GM12892 (cell line): Measurements from ENCODE around the gene INTS12.
A peak's percentile ranks its signal among the peaks of the same experiment; 100 is the strongest.
"Not testable (repeated sequence)": the region's sequence is repeated elsewhere in the genome, so short reads cannot be mapped to it uniquely, and the experiment has no call there.

Experiments used
- DNase-seq: peaks from one replicate; pipeline ENCODE4 v3.0.0; 2011; ENCODE audit not compliant: insufficient read length
- FAIRE-seq: peaks from 2 replicates; lab custom pipeline; 2011; peaks lifted over from hg19 to GRCh38; lab: Jason Lieb, UNC
- POLR2A ChIP-seq: IDR thresholded peaks from 2 replicates; pipeline ENCODE4 v1.6.1; 2011; ENCODE audit warnings: low read depth, low read length, control low read depth
- POLR2AphosphoS5 ChIP-seq: IDR thresholded peaks from 2 replicates; pipeline ENCODE4 v1.6.1; 2011; ENCODE audit warnings: low read depth, low read length, control low read depth
- TAF1 ChIP-seq: IDR thresholded peaks from 2 replicates; pipeline ENCODE4 v1.6.1; 2011; ENCODE audit warnings: low read depth, mild to moderate bottlenecking, control low read depth, low read length, borderline replicate concordance

Gene INTS12

DNA sequence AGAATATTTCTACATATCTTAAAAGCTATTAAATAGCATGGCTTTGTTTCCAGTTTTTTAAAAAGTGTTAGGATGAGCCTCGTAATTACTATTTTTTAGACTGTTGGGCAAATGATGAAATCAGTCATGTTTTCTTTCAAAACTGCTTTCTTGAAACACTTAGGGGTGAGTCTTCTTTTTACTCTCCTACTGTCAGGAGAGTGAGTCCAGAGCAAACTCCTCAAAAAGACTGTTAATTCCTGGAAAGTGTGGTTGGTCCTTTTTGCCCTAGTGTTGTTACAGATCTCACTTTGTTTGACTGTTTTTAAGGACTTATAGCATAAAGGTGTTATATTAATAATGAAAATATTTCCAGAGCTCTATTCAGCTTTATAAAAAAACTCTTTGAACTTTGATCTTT is 6.4 kb upstream of the INTS12 start:
- TF ChIP-seq TAF1 (no peak), POLR2AphosphoS5 (no peak), POLR2A (no peak)
- FAIRE-seq, result peak; percentile 46
- DNase-seq, result no peak

DNA sequence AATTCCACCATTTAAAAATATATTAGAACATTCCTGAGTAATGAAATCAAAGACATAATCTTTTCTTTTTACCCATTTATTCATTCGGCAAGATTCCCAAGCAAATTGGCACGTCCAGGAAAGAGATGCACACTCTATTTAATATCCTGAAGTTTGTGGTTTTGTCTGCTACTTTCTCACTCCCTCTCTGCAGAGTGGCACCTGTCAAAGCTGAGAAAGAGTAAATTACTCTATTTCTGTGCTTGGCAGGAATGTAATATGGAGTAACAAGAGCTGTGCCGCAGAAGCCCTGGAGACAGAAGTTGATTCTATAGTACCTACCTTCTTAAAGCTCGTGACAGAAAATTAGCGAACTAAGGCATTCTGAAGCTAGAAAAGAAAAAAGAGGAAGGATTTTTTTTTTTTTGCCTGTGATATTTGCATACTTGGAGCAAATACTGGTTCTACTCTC is 5.6 kb upstream of the INTS12 start:
- no peak for DNase-seq
- no peak for TF ChIP-seq POLR2AphosphoS5
- TF ChIP-seq POLR2A, result no peak
- no peak for TF ChIP-seq TAF1
- FAIRE-seq, result peak; percentile 24

DNA sequence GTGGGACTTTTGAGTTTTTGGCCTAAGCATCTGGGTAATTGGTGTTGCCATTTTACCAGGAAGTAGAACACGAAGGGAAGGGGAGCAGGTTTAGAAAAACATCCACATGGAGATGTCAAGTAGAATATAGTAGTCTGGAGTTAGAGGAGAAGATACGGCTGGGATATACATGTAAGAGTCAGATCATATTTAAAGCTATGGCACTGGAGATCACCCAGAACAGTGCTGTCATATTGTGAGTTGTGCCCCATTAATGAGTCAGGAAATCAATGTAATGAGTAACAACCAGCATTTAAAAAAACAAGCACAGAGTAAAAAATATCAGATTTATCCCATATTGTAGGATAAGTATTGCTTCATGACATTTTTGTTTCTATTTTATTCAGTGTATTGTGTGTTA is 4.3 kb upstream of the INTS12 start:
- TF ChIP-seq POLR2AphosphoS5 (no peak), TAF1 (no peak), POLR2A (no peak)
- DNase-seq (no peak), FAIRE-seq (no peak)

DNA sequence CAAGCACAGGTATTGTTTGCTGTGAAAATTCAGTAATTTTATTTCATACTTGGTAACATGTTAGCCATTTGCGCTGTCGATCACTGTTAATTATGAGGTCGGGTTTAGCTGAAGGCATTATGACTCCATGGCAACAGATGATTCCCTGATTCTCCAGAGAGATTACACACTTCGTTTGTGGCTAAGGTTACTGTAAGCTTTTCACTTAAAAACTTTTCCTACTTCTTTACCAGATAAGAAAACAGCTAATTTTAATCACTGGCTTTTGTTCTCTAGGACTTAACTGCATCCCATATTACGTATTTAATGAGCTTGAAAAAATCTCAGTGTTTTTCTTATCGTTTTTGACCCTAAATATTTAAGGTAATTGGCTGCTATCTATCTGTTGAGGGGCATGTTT is 2.2 kb upstream of the INTS12 start:
- DNase-seq (no peak), FAIRE-seq (no peak)
- no peak for TF ChIP-seq POLR2A
- no peak for TF ChIP-seq TAF1
- TF ChIP-seq POLR2AphosphoS5, result no peak

DNA sequence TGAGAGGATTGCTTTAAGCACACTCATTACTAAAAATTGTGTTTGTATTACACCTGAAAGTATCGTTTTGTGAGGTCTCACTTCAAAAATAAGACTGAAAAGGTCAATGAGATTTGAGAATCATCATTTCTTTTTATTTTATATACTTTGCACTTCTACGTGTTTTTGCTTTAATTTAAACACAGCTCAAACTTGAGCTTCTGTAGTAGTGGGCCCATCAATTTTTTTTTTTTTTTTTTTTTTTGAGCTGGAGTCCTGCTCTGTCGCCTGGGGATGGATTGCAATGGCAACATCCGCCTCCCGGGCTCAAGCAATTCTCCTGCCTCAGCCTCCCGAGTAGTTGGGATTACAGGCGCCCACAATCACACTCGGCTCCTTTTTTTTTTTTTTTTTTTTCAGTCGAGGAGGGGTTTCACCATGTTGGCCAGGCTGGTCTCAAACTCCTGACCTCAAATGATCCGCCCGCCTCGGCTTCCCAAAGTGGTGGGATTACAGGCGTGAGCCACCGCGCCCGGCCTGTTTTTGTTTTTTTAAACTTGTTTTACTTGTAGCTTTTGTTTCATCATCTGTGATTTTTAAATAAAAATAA is 1.6 kb upstream of the INTS12 start:
- DNase-seq (no peak), FAIRE-seq (no peak)
- no peak for TF ChIP-seq TAF1
- TF ChIP-seq POLR2A, result no peak
- no peak for TF ChIP-seq POLR2AphosphoS5

DNA sequence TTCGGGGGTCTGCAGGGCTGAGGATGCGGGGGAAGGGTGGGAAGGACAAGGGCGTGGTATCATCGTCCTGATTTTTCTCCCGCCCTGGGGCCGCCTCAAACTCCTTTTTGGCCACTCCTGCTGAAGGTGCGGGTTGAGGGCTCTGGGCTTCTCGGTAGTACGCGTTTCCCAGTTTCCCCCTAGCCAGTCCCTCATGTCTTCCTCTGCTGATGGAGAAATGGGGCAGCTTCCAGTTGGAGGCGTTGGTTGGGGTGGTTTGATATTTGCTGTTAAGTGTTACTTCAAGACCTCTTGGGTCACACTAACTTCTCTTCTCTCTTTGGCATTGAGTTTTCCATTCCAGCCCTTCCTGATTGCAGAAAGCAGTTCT is 577 bp upstream of the INTS12 start:
- no peak for FAIRE-seq
- TF ChIP-seq POLR2A (no peak), POLR2AphosphoS5 (no peak), TAF1 (no peak)
- peak; percentile 11 for DNase-seq

DNA sequence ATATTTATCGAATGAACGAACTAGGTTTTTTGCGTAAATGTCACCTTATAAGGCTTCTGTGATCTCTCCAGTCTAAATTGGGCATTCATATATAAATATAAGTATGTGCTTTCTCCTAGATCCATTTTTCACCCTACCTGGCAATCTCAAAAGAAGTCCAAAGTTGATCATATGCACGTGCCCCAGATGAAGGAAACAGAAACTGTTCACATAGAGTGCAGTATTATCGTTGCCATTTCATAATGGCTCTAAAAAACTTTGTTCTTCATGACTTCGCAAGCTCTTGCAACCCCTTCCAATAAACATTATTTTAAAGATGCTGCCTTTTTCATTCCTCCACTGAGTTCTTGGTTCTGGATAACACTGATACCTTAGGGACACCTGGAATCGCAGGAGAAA is 708 bp downstream of the INTS12 start:
- no peak for FAIRE-seq
- TF ChIP-seq POLR2AphosphoS5, result no peak
- TF ChIP-seq POLR2A, result no peak
- TF ChIP-seq TAF1, result no peak
- DNase-seq, result no peak

DNA sequence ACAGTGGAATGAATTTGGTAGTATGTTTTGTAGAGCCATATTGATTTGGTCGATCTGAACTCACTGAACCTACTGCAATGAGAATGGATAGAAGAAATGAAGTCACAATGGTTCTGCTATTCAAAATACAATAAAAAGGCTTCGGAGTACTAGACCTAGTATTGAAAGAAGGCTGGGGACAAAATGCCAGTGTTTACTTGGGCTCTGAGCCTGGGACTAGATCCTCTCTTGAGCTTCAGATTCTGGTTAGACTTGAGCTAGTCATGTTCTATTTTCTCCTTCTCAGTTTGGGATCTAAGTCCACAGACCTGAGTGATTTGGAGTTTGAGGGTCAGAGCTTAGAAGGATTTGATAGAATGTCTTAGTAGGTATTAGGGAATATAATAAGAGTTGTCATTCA is 9.9 kb downstream of the INTS12 start:
- no peak for TF ChIP-seq POLR2AphosphoS5
- TF ChIP-seq POLR2A, result no peak
- TF ChIP-seq TAF1, result no peak
- no peak for FAIRE-seq
- DNase-seq, result no peak

DNA sequence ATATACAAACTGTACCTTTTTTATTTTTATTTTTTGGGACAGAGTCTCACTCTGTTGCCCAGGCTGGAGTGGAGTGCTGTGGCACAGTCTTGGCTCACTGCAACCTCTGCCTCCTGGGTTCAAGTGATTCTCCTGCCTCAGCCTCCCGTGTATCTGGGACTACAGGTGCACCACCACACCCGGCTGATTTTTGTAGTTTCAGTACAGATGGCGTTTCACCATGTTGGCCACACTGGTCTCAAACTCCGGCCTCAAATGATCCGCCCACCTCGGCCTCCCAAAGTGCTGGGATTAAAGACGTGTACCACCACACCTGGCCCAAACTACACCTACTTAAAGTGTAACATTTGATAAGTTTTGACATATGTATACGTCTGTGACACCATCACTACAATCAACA is 12.7 kb downstream of the INTS12 start:
- not testable (repeated sequence) for DNase-seq, FAIRE-seq

DNA sequence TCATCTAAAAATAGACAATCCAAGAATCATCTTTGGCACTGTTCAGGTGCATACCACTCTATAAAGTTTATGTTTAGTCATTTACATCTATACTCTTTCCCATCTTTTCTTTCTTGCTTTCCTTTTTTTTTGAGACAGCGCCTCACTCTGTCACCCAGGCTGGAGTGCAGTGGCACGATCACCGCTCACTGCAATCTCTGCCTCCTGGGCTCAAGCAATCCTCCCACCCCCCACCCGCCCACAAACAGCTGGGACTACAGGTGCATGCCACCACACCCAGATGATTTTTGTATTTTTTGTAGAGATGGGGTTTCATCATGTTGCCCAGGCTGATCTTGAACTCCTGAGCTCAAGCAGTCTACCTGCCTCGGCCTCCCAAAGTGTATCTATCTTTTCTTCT is 13.7 kb downstream of the INTS12 start:
- FAIRE-seq, DNase-seq: not testable (repeated sequence)

DNA sequence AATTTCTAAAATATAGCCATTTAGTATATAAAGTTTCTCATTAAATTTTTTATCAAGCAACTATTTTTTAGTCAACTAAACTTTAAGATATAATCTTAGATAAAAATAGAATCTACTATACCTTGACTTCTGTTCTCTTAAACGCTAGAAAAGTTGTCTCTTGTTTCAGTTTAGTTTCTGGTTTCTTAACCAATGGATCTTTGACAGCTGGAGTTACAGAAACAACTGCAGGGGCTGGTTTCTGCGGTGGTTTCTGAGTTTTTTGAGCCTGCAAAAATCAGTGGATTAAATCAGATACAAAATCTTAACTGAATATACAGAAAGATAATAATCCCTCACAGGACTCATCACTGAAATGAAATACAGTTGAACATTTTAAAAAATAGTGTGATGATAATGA is 21.9 kb downstream of the INTS12 start:
- TF ChIP-seq TAF1, result no peak
- DNase-seq (no peak), FAIRE-seq (no peak)

DNA sequence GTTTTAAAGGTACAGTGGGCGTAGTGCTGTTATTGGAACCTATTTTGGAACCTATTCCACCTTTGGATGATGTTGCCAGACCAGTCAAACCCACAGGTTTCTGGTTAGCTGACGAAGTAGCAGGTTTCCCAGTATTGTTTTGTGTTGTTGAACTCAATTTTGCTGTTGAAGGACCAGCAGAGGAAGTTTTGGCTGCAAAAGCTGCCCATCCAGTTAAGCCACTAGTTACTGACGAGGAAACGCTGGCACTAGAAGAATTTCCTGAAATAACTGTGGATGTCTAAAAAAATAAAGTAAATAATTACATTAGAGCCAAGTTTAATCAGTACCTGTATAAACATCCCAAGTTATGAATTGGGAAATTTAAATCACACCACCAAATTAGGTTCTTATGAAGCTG is 25.5 kb downstream of the INTS12 start:
- TF ChIP-seq TAF1, result no peak
- no peak for TF ChIP-seq POLR2A
- no peak for TF ChIP-seq POLR2AphosphoS5
- FAIRE-seq (peak; percentile 73), DNase-seq (no peak)

DNA sequence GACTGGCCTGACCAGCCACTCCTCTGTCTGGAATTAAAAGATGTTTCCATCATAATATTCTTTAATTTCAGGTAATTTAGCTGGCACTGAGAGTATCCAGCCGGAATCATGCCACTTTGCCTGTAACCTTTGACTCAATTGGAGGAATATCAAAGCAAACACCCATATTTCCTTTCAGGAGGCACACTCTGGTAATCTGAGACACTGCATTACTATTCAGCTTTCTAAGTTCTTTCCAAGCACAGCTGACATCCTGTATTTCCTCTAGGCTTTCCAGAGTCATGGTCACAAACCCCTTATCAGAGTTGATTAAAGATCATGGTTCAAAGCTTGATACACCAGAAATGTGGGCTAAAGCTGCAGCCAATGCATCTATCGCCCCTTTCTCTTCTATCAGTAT is 29.3 kb downstream of the INTS12 start:
- FAIRE-seq, result no peak
- no peak for TF ChIP-seq TAF1
- TF ChIP-seq POLR2AphosphoS5, result no peak
- TF ChIP-seq POLR2A, result no peak
- no peak for DNase-seq
